NCI-H187 treated with DMSO at 0.1 percent for 48 hours (cell line): ENCODE measurements around the gene ST3GAL3.

Source experiments
- DNase-seq: peaks from one replicate; lab custom pipeline; 2025; lab: John Stamatoyannopoulos, UW

The ST3GAL3 gene

DNA sequence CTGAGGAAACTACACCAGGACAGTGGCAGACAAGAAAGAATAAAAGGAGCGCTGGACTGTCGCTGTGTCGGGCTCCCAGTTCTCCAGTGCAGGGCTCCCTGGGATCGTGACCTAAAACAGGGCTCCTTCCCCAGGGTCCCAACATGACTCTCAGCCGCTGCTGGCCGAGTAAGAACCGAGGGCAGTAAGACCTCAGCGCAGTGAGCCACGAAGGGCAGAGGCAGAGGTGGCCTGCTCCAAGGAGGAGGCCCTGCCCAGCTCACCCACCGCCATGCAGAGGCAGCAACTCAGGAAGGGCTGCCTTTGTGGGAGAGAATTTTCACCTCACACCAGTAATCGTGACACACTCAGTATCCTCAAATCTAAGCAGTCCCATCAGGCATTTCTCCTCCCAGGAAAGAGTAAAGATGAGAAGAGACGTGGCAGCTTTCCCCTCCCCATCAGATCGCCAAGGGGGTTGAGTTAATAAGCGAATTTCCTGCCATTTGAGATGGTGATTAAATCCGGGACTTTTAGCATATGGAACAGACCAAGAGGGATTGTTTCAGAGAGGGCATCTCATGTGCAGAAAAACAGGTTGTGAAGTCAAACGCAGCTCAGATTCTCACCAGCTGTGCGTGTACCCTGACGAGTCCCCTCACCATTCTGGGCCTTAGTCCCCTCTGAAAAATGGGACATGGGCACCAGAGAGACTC lies 206.5 kb downstream of the ST3GAL3 start:
- no peak for DNase-seq

DNA sequence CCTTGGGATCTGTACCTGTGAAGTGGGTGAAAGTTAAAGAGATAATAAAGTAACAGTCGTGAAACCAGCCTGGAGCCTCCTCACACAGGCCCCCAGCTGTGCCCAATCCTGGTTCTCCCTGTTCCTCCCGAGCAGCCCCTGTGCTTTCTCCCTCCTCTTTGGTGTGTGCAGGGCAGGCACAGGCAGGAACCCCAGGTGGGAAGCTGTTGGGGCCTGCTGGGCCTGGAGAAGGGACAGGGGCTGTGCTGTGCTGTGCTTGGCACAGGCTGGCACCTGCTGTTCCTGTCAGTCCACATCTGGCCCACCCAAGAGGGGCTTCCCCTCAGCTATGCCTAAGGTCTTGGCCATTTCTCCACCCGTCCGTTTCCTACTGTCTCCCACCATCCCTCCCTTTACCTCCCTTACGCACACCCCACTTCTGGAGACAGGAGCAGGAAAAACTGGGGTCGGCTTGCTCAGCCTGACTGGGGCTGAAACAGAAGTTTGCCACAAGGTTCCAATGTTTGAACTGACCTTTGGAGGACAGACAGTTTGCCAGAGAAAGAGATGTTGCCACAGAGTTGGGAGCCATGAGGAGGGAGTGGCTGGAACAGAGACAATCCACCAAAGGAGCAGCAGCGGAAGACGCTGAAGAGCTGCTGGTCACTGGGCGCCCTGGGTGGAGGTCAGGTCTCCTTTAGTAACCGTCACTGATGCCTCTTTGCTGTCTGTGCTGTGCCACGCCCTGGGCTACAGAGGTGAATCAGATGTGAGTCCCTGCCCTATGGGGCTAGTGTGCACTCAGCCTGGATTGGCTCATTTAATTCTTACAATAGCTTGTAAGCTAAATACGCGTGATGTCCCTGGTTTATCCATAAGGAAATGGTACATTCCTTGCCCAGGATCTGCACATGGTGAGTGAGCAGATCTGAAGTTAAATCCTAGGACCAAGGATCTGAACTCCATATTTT lies 207.5 kb downstream of the ST3GAL3 start:
- DNase-seq = no peak

DNA sequence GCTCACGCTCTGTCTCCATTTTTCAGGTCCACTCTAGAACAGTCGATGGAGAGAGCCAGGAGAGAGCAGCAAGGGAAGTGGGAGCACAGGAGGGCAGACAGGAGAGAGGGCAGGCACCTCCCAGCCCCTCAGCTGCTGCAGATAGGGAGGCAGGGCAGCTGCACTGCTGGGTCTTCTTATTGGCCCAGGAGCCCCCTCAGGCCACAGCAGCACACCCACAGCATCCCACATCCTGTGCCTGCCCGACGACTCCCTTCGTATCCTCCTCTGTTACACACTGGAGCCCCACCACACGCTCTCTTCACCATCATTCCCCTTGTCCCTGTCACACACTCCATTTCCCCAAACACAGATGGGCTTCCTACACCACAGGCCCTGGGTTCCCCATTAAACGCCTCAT lies 212.6 kb downstream of the ST3GAL3 start:
- DNase-seq = no peak

DNA sequence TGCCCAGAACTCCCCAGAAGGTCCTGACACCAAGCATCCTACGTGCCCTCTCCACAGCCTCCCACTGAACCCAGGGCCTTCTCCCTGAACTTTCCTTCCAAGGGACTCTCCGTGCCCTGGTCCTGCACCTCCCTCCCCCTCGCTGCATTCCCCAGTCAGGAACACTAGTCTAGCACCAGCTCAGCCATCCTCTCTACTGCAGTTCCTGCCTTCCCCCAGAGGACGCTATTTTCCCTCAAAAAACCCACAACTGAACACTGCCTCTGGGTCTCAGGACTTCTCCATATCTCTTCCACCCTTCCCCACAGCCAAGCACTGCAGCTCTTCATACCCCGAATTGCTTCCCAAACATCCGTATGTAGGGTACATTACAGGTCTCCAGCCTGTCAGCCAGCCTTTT lies 213.7 kb downstream of the ST3GAL3 start:
- DNase-seq = no peak

DNA sequence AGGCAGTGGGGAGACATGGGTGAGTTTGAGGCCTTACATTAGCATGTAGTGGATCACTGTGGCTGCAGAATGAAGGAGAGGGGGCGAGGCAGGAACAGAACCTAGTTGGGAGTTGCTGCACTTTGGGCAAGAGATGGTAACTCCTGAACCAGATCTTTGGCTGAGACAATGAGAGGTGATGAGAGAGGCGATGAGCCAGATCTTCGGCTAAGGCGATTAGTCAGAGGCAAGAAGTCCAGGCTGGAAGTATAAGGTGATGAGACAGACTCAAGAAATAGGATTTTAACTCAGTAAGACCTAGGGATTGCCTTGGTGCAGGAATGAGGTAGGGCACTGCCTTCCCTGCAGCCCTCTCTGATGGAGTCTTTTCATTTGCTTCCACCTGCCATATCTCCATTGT lies 217.2 kb downstream of the ST3GAL3 start:
- no peak for DNase-seq

DNA sequence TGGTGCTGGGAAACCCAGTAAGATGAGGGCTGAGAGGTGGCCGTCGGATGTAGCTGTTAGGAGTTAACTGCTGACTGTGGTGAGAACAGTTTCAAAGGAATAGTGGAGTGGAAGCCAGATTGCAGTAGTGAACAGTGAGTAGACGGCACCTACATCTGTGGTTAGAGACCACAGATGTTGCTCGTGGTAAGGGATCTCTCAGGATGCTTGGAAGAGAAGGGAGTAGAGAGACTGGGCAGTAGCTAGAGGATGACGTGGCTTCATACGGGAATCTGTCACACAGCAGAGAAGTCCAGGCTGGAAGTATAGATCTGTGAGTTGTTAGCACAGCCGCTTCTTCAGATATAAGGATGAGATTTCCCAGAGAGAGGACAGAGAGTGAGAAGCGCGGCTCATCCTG lies 218.5 kb downstream of the ST3GAL3 start:
- no peak for DNase-seq

DNA sequence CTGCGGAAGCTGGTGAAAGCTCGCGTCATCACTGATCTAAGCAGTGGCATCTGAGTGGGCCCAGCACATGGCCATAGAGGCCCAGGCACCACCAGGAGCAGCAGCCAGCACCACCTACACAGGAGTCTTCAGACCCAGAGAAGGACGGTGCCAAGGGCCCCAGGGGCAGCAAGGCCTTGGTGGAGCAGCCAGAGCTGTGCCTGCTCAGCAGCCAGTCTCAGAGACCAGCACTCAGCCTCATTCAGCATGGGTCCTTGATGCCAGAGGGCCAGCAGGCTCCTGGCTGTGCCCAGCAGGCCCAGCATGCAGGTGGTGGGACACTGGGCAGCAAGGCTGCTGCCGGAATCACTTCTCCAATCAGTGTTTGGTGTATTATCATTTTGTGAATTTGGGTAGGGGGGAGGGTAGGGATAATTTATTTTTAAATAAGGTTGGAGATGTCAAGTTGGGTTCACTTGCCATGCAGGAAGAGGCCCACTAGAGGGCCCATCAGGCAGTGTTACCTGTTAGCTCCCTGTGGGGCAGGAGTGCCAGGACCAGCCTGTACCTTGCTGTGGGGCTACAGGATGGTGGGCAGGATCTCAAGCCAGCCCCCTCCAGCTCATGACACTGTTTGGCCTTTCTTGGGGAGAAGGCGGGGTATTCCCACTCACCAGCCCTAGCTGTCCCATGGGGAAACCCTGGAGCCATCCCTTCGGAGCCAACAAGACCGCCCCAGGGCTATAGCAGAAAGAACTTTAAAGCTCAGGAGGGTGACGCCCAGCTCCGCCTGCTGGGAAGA lies 223.0 kb downstream of the ST3GAL3 start:
- no peak for DNase-seq

DNA sequence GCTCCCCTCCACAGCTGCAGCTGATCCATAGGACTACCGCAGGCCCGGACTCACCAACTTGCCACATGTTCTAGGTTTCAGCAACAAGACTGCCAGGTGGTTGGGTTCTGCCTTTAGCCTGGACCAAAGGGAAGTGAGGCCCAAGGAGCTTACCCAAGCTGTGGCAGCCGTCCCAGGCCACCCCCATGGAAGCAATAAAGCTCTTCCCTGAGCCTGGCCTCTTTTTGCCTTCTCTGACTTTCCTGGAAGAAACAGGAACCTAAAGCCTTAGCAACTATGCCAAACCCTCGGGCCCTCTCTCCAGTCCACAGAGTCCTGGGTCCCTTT lies 223.6 kb downstream of the ST3GAL3 start:
- DNase-seq = no peak

DNA sequence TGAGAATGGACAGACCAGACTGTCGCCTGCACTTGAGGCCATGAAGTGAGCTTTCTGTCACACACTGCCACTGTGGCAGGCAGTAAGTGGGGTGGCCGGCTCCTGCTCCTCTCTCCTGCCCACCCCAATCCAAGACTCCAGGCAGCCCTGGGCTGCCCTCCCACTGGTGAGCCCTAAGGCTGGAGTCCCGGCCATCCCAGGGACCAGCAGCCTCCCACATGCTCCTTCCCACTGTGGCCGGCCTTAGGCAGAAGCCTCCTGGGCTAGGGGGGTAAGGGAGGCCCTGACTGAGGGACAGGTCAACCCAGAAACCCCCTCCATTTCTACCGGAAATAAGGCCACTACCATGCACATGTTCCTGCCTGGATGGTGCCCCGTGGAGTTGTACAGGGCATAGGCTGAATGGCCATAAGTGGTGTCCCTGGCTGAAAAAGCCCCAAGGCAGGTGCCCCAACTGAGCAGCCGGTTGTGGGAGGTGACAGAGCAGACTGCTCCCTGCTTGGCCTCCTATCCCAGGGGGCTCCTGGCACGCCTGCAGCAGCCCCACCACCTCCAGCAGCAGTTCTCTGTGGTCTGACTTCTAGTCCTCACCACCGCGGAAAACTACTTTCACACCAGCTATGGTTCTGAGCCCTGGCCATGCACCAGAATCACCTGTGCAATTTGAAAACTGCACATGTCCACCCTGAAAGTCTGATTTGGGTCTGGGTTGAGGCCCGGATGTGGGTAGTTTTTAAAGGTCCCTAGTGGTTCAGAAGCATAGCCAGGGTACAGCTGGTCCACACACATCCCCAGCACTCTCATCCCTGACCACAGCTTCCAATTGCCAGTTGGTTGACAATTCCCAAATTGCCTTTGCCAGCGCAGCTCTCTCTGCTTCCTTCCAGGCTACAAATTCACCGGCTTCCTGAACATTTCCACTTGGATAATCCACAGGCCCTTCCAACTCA lies 224.7 kb downstream of the ST3GAL3 start:
- DNase-seq = no peak

DNA sequence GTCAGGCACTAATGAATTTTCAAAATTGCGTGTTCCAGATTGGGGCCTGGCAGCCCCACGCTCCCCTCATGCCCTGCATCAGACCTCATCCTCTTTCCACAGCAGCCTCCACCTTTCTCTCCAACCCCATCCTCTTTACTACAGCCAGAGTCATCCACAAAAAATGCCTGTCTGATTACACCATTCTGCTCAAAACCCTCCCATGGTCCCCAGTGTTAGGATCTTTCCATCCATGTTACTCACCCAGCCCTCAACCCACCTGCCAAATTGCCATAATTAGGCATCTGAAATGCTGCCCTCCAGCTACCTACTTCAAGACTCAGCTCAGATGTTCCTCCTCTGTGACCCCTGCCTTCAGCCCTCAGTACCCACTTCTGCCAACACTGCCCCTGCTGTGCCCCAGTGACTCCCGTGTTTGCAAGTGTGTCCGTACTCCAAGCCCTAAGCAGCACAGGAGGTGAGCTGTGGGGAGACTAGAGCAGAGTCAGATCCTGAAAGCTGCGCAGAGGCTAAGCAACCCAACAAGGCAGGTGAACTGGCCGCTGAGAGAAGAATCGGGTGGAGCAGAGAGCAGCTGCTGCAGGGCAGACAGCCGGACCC lies 225.6 kb downstream of the ST3GAL3 start:
- no peak for DNase-seq

DNA sequence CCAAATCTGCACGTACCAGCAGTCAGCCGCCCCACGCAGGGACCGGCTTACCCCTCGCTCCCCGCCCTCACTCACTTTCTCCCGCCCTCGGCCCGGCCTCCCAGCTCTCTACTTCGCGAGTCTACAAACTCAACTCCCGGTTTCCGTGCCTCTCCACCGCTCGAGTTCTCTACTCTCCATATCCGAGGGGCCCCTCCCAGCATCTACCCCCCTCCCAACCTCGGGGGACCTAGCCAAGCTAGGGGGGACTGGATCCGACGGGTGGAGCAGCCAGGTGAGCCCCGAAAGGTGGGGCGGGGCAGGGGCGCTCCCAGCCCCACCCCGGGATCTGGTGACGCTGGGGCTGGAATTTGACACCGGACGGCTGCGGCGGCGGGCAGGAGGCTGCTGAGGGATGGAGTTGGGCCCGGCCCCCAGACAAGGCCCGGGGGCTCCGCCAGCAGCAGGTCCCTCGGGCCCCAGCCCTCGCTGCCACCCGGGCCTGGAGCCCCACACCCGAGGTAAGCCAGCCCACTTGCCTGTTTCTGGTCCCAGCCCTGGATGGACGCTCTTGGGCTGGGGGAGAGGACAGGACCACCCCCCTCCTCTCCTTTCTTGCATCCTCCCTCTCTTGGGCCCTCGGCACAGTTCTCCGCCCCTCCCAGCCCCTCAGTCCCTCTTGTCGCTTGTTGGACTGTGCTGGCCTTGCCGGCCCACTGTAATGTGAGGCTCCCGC lies 226.2 kb downstream of the ST3GAL3 start, which contains the start of gene ARTN:
ARTN (plus strand) TSS at position 416 of the 715 bp plus-strand sequence. CDS start 1,856 bp downstream, outside the sequence.
- no peak for DNase-seq

DNA sequence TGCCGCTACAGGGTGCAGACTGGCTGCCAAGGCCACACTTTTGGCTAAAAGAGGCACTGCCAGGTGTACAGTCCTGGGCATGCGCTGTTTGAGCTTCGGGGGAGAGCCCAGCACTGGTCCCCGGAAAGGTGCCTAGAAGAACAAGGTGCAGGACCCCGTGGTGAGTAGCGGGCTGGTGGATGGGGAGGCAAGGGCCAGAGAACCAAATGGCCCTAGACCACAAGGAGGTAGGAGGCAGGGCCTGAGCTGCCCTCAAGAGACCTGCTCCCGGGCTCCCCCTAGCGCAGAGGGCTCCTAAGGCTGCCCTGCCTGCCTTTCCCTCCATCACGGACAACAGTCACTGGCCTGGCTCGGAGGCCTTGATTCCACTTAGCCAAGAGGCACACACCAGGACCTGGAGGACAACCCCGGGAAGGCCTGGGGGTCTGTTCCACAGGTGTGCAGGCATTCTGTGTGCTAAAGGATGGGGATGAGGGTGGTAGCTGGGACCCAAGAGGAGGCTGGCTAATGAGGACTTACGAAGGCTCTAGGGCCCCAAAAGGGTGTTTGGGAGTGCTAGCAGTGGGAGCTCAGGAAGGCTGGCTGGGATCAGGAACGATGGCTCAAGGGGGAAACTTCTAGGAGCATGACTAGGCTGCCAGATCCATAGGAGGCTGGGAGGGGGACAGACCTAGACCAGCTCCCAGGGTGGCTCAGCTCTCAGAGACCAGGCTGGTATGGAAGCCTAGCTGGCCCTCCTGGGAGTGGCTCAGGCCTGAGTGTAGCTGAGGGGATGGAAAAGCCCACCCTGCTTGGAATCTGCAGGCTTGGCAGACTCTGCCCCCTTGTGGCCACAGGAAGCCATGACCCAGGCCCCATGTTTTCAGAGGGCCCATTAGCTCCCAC lies 227.0 kb downstream of the ST3GAL3 start:
- no peak for DNase-seq

DNA sequence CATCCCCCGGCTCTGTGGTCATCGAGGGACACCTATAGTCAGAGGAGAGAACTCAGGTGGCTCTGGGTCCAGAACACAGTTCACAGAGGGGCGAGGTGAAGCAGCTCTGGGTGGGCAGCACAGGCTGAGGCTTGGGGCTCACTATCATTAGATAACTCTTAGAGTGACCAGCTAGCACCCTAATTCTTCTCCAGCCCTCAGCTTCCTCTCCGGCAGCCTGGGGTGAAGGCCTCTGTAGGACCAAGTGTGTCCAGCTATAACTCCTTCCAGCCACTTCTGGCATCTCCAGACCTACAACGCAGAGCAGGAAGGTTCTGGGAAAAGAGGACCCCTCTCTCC lies 227.6 kb downstream of the ST3GAL3 start:
- DNase-seq = no peak

DNA sequence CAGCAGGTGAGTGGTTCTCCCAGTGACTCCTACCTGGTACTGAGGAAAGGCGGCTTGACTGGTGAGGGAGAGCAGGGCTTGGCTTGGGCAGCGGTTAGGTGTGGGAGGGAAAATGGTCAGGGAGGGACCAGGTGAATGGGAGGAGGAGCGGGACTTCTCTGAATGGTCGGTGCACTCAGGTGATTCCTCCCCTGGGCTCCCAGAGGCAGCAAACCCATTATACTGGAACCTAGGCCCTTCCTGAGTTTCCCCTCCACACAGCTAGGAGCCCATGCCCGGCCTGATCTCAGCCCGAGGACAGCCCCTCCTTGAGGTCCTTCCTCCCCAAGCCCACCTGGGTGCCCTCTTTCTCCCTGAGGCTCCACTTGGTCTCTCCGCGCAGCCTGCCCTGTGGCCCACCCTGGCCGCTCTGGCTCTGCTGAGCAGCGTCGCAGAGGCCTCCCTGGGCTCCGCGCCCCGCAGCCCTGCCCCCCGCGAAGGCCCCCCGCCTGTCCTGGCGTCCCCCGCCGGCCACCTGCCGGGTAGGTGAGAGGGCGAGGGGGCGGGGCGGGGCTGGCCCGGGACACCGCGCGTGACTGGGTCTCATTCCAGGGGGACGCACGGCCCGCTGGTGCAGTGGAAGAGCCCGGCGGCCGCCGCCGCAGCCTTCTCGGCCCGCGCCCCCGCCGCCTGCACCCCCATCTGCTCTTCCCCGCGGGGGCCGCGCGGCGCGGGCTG lies 228.5 kb downstream of the ST3GAL3 start:
- no peak for DNase-seq

DNA sequence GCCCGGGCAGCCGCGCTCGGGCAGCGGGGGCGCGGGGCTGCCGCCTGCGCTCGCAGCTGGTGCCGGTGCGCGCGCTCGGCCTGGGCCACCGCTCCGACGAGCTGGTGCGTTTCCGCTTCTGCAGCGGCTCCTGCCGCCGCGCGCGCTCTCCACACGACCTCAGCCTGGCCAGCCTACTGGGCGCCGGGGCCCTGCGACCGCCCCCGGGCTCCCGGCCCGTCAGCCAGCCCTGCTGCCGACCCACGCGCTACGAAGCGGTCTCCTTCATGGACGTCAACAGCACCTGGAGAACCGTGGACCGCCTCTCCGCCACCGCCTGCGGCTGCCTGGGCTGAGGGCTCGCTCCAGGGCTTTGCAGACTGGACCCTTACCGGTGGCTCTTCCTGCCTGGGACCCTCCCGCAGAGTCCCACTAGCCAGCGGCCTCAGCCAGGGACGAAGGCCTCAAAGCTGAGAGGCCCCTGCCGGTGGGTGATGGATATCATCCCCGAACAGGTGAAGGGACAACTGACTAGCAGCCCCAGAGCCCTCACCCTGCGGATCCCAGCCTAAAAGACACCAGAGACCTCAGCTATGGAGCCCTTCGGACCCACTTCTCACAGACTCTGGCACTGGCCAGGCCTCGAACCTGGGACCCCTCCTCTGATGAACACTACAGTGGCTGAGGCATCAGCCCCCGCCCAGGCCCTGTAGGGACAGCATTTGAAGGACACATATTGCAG lies 229.3 kb downstream of the ST3GAL3 start:
- no peak for DNase-seq

DNA sequence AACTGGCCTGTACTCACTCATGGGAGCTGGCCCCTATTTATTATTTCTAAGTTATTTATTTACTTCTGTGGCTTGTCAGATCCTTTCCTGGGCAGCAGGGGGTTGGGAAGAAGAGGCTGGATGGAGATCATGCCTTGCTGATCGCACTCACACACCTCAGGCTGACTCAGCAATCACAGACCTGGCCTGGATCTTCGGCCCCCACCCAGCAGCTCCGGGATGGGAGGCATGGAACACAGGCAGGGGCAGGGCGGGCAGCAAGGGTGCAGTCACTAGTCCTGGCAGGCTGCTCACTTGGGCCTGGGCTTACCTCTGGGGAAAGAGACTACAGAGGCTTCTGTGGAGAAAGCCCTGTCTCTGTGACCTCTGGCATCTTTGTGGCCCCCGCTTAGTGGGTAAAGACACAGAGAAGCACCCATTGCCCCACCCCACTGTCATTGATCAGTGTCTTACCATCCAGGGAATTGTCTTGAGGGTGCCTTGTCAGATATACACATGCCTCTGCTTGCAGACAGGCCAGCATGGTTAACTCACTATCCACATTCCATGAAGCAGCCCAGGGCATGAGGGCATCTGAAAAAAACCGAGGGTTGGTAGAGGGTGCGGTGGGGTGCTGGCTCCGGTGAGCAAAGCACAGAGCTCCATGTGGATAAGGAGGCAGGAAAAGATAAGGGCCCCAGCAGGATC lies 230.0 kb downstream of the ST3GAL3 start:
- DNase-seq = no peak

DNA sequence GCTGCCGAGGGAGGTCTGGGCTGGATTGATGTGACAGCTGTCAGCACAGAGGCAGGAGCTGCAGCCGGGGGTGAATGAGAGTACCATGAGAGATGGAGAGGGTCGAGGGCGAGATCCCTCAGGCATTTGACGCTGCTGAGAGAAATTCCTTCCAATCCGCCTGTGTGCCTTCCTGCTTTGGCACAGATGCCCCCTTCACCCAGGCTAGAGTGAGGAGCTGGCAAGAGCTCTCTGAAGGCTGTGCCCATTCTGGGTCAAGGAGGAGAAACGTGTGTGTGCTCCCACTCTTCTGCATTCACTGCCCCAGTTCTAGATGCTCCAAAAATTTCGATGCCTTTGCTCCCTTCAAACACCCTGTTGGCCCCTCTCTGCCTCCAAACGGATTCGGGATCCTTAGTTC lies 231.0 kb downstream of the ST3GAL3 start:
- DNase-seq = no peak
